NCI-H82 (cell line): ENCODE measurements around the gene AHDC1.
"Not testable (repeated sequence)": the region's sequence is repeated elsewhere in the genome, so short reads cannot be mapped to it uniquely, and the experiment has no call there.

Experiments used
- DNase-seq: peaks from one replicate; lab custom pipeline; 2025; lab: John Stamatoyannopoulos, UW

AHDC1 gene

DNA sequence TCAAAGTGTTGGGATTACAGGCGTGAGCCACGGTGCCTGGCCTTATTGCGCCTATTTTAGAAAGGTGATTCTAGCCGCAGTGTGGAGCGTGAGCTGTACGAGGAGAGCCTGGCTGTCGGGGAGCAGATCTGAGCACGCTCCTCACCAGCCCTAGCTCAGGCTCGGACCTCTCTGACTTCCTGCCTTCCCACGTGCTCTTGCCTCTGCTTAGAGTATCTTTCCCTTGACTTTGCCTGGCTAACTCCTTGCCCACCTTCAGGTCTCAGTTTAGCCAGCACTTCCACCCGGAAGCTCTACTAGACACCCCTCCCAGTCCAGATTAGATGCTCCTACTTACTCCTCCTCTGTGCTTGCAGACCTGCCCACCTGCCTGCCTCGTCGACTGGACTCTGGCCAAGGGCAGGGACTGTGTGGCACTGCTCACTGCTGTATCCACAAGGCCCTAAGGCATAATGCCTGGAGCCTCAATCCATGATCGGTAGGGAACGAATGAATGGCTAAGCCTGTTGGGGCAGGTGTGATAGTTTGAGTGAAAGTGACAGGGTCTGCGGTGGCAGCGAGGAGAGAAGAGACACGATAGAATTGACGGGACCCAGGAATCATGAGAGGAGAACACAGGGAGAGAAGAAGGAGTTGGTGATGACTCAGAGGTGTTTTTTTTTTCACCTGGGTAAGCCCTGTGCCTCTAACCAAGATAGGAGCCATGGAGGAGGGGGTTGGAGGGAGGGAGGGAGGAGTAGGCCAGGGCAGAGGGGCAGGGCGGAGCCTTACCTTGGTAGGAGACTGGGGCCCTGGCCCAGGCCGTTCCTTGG, 85.8 kb downstream of the AHDC1 start:
- no peak for DNase-seq

DNA sequence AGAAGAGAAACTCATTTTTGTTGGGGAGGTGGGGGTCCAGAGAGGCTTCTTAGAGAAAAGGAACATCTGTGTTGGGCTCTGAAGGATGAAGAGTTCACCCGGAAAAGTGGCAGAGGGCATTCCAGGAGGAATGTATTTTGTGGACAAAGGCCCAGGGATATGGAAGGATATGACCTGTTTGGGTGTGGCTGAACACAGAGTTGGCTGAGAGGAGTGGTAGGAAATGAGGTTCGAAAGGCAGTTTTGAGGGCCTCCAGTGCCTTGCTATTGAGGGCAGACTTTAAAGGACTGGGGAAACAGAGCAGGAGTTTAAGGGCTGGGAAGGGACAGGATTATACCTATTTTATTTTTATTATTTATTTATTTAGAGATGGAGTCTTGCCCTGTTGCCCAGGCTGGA, 86.6 kb downstream of the AHDC1 start:
- DNase-seq: no peak

DNA sequence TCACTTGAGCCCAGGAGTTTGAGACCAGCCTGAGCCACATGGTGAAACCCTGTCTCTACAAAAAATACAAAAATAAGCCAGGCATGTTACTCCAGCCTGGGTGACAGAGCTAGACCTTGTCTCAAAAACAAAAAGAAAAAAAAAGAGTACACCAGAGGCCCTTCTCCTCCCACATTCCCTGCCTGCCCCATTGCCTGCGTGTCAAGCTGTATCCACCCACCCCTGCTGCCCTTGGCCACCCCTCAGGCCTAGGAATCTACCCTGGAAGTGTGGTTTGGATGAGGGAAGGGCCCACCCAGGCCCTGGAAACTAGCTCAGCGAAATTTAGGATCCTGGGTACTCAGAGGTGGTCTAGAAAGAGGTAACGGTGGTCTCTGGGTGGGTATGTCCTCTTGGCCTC, 88.3 kb downstream of the AHDC1 start:
- DNase-seq: no peak

DNA sequence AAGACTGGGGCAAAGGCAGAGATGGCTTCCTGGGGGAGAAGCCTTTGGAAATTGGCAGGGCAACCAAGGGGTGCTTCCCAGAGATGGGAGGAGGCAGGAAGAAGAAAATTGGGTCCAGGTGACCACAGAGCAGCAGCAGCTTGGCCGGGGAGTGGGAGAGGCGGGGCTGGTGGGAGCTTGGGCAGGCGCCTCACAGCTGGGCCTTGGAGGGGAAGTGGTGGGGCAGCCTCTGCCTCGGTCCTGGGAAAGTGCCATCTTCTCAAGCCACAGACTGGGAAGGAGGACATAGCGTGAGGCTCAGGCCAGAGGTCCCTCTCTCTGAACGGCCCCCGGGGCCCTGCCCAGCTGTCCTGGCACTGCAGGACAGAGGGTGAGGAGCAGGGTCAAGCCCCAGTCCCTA, 90.0 kb downstream of the AHDC1 start:
- DNase-seq: no peak

DNA sequence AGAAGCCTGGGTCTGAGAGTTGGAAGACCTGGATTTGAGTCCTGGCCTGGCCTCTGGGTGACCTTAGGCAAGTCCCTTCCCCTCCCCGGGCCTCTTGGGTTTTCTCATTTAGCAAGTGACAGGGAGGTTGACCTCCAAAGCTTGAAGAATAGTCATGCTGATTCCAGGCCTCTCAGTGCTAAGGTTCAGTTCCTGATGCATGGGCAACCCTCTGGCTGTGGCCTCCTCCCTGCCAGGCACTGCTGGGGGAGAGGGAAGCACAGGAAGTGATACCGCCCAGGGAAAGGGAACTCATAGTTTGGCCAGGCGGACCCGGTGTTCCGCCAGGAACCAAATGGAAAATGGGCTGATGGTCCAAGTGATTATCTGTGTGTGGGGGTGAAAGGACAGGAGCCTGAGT, 90.4 kb downstream of the AHDC1 start:
- DNase-seq: no peak

DNA sequence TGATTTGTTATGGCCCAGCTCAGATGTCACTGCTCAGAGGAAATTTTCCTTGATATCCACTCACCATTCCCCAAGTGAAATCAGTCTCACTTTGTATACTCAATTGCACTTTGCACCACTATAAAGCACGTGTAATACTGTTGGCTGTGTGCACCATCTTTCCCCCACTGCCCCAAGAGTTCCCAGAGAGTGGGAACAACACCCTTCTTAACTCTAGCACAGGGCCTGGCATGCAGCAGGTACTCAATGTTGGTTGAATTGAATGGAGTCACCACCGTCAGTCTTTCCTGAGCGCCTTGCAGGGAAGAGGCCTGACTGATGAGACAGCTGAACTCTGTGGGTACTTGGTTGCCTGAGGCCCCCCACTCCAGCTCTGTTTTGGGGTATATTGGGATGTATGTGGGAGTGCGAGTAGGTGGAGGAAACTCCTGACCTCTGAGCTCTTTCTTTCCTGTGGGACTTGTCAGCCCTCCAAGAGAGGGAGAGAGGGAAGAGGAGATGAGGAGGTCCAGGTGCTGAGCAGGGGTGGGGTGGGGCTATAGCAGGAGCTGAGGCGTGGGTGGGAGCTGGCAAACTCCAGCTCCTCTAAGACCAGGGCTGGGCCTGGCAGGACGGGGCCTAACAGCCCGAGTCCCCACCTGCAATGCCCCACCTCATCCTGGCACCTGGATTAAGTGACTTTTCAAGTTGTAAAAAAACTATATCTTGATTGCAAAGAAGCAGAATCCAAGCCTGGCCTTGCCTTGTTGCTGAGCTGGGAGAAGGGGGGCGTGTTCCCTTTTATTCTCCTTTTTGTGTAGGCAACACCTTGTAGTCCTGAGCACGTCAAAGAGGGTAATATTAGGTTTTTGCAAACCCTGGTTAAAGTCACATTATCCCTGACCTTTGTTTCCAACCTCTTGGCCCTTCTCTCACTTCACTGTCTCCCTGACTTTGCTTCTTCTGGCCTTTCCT, 94.5 kb downstream of the AHDC1 start:
- no peak for DNase-seq

DNA sequence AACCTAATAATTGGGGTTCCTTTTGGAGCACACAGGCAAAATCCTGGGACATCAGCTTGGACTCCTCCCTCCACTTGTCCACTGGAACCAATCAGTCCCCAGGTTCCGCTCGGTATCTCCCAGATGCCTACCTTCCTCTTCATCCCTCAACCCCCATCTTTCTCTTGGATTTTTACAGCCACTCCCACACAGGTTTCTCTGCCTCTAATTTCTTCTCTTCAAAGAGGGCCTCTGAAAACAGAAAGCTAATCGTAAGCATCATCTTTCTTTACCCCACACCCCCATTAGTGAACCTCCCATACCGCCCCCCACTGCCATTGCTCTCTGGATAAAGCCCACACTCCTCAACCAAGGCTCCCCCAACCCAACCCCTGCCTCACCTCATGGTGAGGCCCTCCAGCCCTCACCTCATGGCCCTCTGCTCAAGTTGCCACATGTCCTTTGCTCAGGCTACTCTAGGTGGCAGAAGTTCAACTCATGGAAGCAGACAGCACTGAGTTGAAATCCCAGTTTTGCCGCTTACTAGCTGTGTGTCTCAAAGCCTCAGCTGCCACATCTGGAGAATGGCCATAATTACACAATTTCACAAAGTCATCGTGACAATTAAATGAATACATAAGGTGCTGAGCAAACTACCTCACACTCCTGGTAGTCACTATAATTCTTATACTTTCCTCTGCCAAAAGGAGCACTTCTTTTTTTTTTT, 95.8 kb downstream of the AHDC1 start:
- DNase-seq: peak; percentile 45

DNA sequence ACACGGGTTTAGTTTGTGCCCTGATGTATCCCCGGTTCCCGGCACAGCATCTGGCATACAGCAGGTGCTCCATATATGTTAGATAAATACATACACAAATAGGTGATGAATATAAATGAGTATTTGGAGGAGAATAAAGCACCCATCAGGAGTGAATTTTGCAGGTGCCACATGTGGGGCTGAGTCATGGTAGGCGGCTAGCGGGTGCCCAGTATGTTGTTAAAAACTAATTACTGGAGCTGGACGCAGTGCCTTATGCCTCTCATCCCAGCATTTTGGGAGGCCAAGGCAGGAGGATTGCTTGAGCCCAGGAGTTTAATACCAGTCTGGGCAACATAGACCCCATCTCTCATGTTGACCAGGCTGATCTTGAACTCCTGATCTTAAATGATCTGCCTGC, 97.2 kb downstream of the AHDC1 start:
- DNase-seq: no peak

DNA sequence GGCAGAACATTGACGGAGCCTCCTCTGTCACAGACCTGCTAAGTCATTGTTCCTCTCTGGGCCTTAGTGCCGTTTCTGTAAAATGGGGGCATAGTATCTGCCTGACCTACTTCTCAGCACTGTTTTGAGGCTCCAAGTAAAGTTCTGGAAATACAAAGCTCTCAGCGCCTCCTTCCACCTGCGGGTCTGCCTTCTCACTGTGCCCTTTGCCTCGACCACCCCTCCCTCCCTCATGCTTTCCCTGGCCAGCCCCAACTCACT, 98.6 kb downstream of the AHDC1 start:
- no peak for DNase-seq

DNA sequence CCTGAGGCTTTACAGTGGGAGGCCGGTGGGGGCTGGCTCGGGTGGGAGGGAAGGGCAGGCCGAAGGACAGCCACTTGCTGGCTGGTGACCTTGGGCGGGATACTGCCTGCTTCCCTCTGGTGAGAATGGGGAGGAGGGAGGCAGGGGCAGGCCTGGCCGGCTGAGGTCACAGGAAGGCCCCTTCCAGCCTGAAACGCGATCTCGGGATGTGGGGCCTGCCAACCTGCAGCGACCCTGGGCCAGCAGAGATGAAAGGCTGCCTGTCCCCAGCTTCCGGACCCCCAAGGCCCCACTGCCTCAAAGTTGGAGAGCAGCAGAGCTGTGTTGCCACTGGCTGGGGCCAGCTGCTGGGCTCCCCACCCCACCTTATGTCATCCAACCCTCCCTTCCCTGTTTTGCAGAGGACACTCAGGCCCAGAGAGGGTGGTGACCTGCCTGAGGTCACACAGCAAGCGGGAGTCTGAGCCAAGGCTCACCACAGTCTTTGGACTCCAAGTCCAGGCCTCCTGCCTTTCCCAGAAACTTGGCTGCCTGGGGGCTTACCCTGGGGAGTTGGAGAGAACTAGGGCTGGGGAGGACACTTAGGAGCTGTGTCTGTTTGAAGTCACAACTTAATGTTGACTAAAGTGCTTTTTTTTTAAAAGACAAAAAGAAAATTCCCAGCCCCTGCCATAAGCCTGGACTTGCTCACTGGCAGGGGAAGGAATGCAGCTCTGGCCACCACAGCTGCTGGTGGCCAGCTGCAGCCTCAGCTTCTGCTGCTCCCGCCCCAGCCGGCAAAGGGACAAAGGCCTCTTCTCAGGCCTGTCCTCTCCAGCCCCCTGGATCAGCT, 99.1 kb downstream of the AHDC1 start:
- no peak for DNase-seq

DNA sequence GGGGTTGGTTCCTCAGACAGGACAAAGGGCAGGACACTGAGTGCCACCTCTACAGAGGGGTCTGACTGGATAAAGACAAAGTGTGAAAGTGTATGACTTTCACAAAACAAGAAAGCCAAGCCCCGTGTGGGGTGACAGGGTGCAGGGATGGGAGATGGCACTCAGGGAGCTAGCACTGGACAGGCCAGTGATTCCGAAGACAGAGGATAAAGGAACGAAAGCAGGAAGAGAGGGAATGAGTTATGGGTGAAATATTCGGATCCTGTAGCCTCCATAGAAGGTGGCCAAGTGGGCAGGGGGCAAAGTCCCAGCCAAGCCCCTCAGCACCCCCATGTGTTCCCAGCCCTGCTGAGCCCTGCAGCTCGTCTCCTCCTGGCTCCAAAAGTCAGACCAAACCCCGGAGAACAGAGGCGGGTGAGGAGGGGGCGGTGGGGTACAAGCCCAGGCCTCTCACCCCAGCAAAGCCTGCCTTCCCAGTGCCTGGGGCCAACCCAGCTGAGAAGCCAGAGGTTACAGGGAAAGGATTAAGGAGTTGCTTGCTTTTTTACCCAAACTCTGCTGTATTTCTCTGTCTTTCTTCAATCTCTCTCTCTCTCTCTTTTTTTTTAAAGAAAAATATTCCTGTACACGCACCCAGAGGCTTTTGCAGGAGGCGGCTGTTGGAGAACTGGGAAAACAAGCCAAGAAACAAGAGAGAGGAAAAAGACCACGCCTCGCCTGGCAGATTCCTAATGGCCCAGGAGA, 99.9 kb downstream of the AHDC1 start:
- DNase-seq: no peak

DNA sequence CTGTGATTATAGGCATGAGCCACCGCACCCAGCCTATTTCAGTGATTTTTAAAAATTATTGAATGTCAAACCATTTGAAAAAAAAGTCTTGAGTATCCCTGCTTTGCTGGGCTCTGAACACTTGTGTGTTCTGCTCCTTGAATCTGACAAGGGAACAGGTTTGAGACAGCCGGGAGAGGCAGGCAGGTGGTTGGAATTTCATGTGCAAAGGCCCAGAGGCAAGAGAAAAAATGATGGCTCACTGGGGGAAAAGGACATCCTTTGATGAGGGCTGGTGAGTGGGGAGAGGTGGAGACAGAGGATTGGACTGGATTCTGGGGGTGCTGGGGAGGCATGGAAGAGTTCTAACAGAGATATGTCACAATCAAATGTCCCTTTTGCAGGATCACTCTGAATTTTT, 100.9 kb downstream of the AHDC1 start:
- no peak for DNase-seq

DNA sequence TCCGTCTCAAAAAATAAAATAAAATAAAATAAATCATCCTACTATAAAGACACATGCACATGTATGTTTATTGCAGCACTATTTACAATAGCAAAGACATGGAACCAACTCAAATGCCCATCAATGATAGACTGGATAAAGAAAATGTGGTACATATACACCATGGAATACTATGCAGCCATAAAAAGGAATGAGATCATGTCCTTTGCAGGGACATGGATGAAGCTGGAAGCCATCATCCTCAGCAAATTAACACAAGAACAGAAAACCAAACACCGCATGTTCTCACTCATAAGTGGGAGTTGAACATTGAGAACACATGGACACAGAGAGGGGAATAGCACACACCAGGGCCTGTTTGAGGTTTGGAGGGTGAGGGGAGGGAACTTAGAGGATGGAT, 102.8 kb downstream of the AHDC1 start:
- not testable (repeated sequence) for DNase-seq

DNA sequence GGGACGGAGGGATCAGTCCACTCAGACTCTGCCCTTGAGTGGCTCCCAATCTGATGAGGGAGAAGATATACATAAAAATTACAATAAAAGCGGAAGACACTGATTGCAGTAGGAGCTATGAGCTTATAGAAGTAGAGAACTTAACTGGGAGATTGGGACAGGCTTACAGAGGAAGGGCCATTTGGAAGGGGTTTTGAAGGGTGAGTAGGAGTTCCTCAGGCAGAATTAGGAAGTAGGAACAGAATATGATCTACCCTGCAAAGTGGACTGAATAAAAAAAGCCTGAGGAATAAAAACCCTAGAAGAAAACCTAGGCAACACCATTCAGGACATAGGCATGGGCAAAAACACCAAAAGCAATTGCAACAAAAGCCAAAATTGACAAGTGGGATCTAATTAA, 104.8 kb downstream of the AHDC1 start:
- no peak for DNase-seq

DNA sequence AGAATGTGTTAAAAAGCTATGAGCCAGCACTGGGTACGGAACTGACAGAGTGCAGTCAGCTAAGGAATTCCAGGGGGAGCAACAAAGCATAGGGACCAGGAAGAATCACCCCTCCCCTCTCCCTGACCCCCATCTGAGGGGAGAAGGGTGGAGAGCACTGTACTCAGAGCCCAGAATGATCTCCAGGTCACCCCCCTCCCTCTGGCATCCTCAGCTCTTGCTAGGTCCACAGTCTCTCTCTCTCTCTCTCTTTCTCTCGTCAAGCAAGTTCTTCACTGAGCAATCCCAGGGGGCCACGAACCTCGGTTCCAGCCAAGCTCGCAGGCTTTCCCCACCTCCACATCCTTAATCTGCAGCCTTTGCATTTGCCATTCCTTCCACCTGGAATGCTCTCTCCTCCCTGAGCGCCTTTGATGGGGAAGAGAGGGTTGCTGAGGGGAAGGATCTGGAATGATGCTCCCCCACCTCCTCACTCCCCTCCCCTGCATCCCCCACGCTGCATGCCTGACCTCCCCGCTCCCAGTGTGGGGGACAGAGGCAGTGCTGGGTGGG, 107.3 kb downstream of the AHDC1 start:
- peak; percentile 76 for DNase-seq

DNA sequence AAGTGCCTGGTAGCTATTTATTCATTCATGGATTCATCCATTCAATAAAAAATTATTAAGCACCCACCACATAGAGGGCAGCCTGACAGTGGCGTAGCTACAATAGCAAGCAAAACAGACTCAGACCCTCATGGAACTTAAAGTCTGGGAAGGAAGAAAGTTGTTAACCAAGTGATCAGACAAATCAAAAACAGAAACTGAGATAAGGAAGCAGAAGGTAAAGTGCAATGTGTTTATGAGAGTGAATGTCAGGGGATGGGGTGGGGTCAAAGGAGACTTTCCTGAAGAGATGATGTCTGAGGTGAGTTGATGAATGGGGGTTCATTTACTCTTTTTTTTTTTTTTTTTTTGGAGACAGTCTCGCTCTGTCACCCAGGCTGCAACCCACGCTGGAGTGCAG, 111.1 kb downstream of the AHDC1 start:
- DNase-seq: no peak

DNA sequence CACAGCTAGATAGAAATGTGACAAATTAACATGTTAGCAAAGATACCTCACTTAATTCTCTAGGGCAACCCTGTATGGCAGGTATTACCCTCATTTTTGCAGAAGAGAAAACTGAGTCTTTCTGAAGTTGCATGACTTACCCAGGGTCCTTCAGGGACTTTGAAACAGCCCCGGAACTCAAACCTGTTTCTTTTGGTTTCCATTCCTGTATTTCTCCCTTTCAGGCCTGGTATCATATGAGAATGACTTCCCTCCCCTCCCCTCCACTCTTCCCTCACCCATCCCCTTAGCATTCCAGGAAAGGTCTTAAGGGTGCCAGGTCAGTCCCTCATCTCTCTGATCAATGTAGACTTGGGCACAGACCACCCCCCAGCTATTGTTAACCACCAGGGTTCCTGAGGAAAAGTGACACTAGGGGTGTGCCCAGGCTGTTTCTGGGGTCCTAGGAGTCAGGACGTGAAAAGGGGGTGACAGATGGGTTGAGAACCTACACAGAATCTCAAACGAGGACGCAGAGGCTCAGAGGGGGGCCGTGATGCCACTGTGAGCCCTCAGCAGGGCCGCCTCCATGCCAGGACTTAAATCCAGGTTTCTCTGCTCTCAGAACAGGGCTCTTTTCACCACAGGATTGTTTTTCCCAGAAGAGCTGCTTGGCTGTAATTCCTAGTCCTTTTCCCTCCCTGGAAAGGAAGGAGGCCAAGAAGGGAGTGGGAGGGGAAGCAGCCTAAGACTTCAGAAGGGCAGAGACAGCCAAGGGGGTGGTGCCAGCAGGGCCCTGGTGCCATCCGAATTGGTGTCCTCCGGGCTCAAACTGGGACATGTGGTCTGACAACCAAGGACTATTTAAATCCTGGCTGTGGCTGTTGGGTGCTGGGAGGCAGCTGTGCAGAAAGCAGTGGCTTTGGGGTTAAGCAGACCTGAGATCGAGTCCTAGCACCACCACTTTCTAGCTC, 111.9 kb downstream of the AHDC1 start:
- DNase-seq: no peak

DNA sequence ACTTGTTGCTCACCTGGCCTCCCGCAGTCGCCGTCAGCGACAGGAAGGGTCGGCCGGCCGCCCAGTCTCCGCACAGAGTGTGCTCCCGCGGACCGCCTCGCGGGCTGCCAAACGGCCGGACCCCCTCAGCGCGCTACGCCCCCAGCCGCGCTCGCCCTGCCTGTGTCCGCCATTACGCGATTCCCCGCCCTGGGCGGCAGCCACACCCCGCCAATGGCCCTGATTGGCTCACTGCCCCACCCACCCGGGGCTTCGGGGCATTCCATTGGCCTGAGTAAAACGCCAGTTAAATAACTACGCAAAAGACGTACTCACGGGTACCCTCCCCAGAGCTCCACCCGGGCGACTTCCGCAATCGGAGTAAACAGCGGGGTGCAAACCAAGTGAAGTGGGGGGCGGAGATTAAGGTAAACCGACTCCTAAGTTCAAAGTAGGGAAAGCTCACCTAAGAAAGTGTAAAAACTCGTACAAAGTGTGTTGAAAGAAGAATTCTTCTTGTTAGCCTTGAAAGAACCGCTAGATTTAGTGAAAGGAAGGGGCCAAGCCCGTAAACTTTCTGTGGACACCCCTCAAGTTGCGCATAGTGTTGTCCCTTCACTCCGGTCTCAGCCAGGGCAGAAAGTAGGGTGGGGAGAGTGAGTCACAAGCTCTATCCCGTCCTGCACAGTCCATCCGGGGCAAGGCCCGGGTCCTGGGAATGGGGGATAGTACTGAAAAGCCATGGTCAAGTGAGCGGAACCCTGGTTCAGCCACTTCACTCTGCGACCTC, 113.8 kb downstream of the AHDC1 start, which contains the start of gene WASF2:
TSS of gene WASF2 (minus strand) at position 195 of the 769 bp plus-strand sequence. CDS start 61,277 bp downstream, outside the sequence.
- DNase-seq: peak; percentile 100

DNA sequence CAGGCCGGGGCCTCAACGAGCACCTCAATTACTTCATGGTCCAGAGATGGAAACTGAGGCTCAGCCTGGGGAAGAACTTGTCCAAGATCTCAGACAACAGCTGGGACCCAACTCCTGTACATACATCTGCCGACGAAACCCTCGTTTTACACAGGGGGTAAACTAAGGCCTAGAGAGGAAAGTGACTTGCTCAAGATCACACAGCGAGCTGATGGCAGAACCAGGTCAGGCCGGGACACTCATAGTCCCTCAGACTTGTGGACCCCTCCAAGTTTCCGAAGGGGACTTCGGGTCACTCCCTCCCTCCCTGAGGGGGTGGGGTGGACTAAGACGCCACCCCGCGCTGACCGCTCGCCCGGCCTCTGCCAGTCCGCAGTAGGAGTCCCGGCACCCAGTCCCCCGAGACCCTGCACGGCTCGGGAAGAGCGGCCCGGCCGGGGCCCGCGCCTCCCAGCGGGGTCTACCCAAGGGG, 114.4 kb downstream of the AHDC1 start:
- peak; percentile 71 for DNase-seq
